Myocyte (in vitro differentiated cells): ENCODE measurements around the gene MAT2A. TPM values are rescaled to one million over a fixed set of nuclear protein-coding genes. Genes with fewer than 3 reads are reported as not detected.
A peak's percentile ranks its signal among the peaks of the same experiment; 100 is the strongest.

ENCODE experiments used
- DNase-seq: peaks from one replicate; pipeline ENCODE4 v3.0.0-alpha.2; 2012; ENCODE audit warnings: low read depth
- total RNA-seq: library from RNA; depleted of rRNA; stranded (reverse); fragments of >200 nt; gene quantifications from 2 replicates; pipeline ENCODE4 v1.2.3, GENCODE V29; 2014

The MAT2A gene
- total RNA-seq, 1 donor from 2014 or later: 211 TPM

- DNase-seq: no peak
Observed at GRCh38 chr2:85523903-85524335, 15.0 kb upstream of the MAT2A start.

DNA sequence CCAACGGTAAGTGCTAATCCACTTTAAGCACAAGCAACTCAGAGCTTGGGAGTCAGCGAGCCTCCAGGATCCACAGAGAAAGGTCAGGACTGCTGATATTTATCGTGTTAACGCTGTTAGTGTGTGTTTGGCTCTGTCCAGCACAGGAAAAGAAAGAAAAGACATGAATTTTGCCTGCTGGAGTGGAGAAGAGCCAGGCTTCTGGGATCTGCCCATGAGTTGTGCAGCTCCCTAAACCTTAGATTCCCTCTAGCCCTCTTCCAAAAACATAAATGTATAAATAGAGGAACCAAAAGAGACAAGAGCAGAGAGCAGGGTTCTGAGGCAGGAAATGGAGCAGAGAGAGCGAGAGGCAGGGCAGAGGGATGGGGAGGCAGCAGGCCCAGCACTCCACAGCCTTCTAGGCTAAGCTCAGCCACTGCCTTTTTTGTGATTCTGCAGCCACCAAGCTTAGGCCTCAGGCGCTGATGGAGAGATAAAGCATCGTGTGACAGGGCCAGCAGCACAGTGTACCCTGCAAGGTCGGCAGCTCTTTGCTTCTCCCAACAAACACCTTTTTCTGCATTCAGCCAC is 14.5 kb upstream of the MAT2A start:
- peak; percentile 21 for DNase-seq

- DNase-seq: no peak
Observed at GRCh38 chr2:85525029-85525428, 13.9 kb upstream of the MAT2A start.

- no peak for DNase-seq
Observed at GRCh38 chr2:85525567-85525966, 13.4 kb upstream of the MAT2A start.

DNA sequence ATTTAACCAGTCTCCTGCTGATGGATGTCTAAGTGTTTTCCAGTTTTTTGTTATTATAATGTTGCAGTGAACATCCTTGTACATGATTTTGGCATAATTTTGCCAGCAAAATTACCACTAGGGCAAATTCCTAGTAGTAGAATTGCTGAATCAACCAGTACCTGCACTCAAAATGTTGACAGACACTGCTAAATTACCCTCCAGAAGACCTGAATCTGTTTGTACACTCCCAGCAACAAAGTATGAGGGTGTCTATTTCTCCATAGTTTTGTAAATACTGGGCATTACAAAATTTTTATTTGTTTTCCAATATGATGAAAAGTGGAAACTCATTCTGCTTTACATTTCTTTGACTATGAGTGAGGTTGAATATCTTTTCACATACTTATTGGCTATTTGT is 11.2 kb upstream of the MAT2A start:
- DNase-seq: no peak

GRCh38 chr2:85528355-85528754 is 10.6 kb upstream of the MAT2A start:
- DNase-seq: no peak

DNA sequence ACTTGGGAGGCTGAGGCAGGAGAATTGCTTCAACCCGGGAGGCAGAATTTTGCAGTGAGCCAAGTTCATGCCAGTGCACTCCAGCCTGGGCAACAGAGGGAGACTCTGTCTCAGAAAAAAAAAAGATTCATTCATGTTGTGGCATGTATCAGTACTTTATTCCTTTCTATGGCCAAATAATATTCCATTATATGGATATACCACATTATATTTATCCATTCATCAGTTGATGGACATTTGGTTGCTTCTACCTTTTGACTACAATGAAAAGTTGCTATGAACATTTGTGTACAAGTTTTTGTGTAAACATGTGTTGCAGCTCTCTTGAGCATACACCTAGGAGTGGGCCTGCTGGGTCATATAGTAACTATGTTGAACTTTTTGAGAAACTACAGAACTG is 9.2 kb upstream of the MAT2A start:
- DNase-seq: no peak

- no peak for DNase-seq
Observed at GRCh38 chr2:85531589-85531988, 7.4 kb upstream of the MAT2A start.

- DNase-seq: no peak
Observed at GRCh38 chr2:85534099-85534498, 4.9 kb upstream of the MAT2A start.

- no peak for DNase-seq
Observed at GRCh38 chr2:85534881-85535280, 4.1 kb upstream of the MAT2A start.

DNA sequence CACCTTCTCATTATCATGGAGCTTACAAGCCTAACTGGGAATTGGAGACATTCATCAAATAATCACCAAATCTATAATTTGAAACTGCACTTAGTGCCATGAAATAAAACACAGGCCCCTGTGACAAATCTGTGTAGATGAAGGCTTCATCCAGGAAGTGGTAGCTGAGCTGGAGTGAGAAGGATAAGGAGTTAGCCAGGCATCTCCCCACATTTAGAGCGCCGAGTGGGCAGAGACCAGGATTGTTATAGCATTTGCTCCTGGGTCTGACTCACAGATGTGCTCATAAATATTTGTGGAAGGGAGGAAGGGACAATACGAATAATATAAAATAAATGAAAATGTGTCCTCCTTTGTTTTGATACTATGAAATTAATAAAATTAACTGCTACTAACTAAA is 2.5 kb upstream of the MAT2A start:
- DNase-seq: peak; percentile 92

DNA sequence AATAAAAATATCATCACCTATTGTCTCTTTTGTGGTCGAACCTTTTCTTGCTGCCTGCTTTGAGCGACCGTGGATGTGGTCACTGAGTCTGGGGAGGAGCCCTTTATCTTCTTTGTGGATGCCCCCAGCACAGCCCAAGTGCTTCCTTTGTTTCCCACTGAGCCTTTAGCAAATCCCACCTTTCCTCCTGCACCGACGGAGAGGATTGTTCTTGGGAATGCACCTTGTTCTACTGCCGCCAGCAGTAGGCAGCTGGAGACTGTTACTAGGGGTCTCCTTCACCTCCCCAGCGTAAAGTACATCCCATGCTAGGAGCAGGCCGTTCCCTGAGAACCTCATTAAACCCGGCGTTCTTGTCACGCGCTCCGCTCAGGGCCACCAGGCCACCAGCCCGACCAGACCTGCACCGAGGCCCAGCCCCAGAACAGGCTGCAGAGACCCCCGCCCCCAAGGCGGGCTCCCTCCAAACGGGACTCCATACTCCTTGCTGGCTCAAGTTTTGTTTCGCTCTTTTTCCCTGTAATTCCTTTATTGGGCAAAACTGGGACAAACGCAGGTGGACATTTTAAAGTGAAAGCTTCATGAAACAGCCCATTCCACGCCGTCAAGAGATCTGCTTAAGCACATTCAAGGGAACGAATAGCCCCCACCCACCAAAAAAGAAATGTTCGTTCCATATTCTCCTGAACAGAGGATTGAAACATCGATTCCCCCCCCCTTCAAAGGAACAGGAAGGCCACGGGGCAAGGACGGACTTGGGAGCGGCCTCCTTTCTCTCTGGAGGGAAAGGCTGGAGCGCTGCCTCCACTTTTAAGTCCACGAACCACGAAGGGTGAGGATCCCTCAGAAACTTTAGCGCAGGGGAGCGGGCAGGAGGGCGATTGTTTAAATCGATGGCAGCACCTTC is 1.1 kb upstream of the MAT2A start:
- peak; percentile 71 for DNase-seq

GRCh38 chr2:85539361-85540132 is 579 bp downstream of the MAT2A start:
- peak; percentile 84 for DNase-seq

DNA sequence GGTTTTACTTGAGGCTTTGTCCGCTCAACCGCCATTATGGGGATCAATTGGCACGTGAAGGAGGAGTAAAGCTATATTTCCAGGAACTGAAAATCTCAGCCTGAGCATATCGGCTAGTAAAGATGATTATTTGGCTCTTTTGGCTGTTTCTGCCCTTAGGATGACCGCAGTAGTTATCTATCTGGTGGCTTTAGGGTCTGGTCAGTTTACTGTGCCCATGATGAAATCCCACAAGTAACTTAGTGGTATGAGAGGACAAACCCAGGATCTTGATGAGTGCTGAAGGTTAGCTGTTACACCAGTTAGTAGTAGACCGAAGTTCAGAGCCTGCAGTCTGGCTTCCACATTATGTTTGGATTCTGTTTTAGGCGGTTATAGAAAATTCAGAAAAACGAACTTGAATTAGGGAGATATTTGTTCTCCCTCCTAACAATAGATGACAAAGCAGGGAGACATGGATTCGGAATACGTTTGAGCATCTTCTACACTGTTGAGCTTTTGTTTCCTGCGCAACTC is 1.2 kb downstream of the MAT2A start:
- DNase-seq: peak; percentile 51

GRCh38 chr2:85541262-85541661 is 2.3 kb downstream of the MAT2A start:
- DNase-seq: peak; percentile 26

GRCh38 chr2:85541753-85542457 is 2.9 kb downstream of the MAT2A start:
- DNase-seq: peak; percentile 53

- no peak for DNase-seq
Observed at GRCh38 chr2:85542777-85543176, 3.8 kb downstream of the MAT2A start.

DNA sequence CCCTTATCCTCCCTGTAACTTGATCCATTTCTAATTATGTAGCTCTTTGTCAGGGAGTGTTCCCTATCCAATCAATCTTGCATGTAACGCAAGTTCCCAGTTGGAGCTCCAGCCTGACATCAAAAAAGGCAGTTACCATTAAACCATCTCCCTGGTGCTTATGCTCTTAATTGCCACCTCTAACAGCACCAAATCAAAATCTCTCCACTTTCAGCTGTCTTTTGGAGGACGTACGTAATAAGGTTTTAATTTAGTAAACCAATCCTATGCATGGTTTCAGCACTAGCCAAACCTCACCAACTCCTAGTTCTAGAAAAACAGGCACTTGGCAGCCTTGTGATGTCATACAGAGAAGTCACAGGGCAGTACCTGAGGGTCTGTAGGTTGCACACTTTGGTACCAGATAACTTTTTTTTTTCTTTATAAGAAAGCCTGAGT is 5.3 kb downstream of the MAT2A start:
- DNase-seq: peak; percentile 29

DNA sequence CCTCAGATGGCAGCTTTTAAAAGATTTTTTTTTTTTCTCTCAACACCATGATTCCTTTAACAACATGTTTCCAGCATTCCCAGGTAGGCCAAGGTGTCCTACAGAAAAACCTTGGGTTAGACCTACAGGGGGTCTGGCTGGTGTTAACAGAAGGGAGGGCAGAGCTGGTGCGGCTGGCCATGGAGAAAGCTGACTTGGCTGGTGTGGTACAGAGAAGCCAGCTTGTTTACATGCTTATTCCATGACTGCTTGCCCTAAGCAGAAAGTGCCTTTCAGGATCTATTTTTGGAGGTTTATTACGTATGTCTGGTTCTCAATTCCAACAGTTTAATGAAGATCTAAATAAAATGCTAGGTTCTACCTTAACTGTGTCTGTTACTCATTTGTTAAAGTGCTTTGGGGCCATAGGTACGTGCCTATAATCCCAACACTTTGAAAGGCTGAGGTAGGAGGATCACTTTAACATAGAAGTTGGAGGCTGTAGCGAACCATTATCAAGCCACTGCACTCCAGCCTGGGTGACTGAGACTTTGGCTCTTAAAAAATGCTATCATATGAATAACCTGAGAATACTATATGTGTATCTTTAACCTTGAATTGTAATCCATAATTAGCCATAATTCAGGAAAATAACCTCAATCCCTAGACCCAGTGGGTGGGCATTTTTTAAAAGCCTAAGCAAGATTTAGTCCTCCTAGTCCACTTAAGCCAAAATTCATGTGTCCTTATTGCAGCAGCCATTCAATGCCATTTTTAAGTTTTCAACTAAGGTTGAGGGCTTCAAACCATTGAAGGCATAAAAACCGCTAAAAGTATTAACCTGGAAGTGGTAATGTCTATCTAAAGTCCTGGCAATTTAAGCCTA is 6.2 kb downstream of the MAT2A start:
- DNase-seq: peak; percentile 25

DNA sequence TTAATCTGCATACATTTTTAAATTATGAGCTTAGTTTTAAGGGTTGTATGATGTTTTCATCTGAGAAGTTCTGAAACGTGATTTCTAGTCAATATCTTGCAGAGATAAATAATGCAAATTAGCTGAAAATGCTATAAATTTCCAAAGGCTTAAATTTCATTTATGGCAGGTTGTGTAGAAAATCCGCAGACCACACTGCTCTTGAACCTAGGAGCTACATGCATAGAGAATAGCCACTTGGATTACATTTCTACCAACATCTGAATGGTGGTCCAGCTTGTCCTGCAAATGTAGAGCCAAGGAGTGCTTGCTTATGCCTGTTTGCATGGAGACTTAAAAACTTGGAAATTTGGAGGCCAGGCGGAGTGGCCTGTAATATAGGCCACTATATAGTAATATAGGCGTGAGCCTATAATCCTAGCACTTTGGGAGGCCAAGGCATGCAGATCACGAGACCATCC is 6.8 kb downstream of the MAT2A start:
- DNase-seq: peak; percentile 34
